GM19193 (cell line): ENCODE measurements around the gene DCUN1D5.

Experiments
- POLR2A ChIP-seq: IDR thresholded peaks from 4 replicates; pipeline ENCODE4 v1.6.1; 2011; ENCODE audit not compliant: insufficient read depth, insufficient read length; ENCODE audit errors: extremely low read depth

DCUN1D5 gene

DNA sequence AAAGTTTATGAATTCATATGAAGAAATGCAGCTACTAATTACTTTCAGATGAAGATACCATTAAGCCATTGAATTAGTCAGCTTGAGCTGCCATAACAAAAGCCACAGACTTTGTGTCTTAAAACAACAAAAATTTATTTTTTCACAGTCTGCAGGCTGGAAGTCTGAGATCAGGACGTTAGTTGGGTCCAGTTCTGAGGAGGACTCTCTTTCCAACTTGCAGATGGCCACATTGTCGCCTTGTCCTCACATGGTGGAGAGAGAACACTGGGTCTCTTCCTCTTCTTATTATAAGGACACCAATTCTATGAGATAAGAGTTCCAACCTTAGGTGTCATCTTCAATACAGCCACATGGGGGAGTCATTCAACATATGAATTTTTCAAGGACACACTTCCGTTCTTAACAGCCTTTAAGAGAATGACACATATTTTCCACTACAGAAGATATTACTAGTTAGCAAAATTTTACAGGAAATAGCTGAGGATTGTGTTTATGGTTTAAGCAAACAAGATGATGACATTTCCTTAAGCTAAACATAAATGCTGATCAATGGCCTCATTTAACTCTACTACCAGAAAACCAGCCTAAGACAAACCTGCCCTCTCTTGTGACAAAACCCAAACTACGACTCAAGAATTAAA, 56.0 kb downstream of the DCUN1D5 start:
- TF ChIP-seq POLR2A = no peak

GRCh38 chr11:103035216-103035615, 56.7 kb downstream of the DCUN1D5 start:
- no peak for TF ChIP-seq POLR2A

- no peak for TF ChIP-seq POLR2A
These were observed 60.1 kb downstream of the DCUN1D5 start for GRCh38 chr11:103031834-103032233.

DNA sequence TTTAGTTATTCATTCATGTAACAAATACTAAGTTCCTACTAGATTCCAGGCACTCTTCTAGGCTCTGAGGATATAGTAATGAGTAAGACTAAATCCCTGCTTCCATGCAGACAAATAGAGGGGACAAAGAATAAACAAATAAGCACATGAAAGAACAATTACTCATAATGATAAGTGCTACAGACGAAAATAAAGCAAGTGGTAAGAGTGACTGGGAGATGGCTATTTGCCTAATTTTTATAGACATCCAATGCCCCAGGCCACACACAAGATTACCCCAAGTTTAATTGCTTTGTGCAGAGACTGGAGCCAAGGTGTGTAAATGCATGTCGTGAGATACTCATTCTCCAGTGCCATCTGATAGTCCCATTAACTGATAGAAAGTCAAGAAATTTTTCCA, 62.6 kb downstream of the DCUN1D5 start:
- TF ChIP-seq POLR2A = no peak

GRCh38 chr11:103024086-103024485, 67.9 kb downstream of the DCUN1D5 start:
- no peak for TF ChIP-seq POLR2A

- no peak for TF ChIP-seq POLR2A
These were observed 75.9 kb downstream of the DCUN1D5 start for GRCh38 chr11:103016031-103016430.

DNA sequence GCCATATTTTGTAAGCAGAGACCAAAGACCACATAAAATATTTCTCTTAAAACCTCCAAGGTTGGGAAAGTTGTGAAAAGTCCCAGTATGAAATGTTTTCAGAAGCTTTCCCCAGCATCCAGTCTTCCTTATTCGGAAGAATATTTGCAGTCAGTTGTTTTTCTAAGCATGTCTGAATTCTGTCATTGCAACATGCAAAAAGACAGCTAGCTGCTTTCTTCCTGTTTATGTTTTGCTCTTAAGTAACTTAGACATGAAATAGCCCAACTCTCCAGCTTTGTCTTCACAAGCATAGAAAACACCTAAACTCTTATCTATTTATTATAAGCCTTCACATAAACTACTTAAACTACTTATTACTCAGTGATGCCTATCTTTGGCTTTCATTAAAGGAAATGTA, 78.5 kb downstream of the DCUN1D5 start:
- TF ChIP-seq POLR2A = no peak
